Glutamatergic neuron (in vitro differentiated cells): ENCODE measurements around the gene MAML2. TPM values are rescaled to one million over a fixed set of nuclear protein-coding genes. Genes with fewer than 3 reads are reported as not detected.

ENCODE experiments used
- DNase-seq: peaks from one replicate; pipeline ENCODE4 v3.0.0; 2022
- H3K27ac Mint-ChIP-seq: one replicate; pipeline ENCODE4 v1.8.0; 2020; ENCODE audit warnings: mild to moderate bottlenecking, mixed read lengths, inconsistent platforms; ENCODE audit not compliant: unreplicated experiment
- H3K27me3 Mint-ChIP-seq: one replicate; pipeline ENCODE4 v1.8.0; 2020; ENCODE audit warnings: mild to moderate bottlenecking, moderate library complexity, mixed read lengths, inconsistent platforms; ENCODE audit not compliant: unreplicated experiment
- H3K36me3 Mint-ChIP-seq: one replicate; pipeline ENCODE4 v1.8.0; 2020; ENCODE audit warnings: mild to moderate bottlenecking, mixed read lengths, inconsistent platforms; ENCODE audit not compliant: unreplicated experiment
- H3K4me1 Mint-ChIP-seq: one replicate; pipeline ENCODE4 v1.8.0; 2020; ENCODE audit warnings: mild to moderate bottlenecking, low read depth, mixed read lengths, inconsistent platforms; ENCODE audit not compliant: unreplicated experiment
- H3K4me3 Mint-ChIP-seq: one replicate; pipeline ENCODE4 v1.8.0; 2020; ENCODE audit warnings: mild to moderate bottlenecking, mixed read lengths, inconsistent platforms; ENCODE audit not compliant: unreplicated experiment
- H3K9me3 Mint-ChIP-seq: one replicate; pipeline ENCODE4 v1.8.0; 2020; ENCODE audit warnings: mild to moderate bottlenecking, moderate library complexity, mixed read lengths, inconsistent platforms; ENCODE audit not compliant: unreplicated experiment
- CTCF ChIP-seq: fragments of 200-600 bp; sonication (generic); IDR thresholded peaks from one replicate; pipeline ENCODE4 v1.5.0; 2021; ENCODE audit not compliant: partially characterized antibody, unreplicated experiment
- total RNA-seq: library from RNA; stranded (reverse); fragmentation: NEBNext Ultra II Directional; extraction: Animal tissue kit (Norgen Biotek cat#: 25700); gene quantifications from one replicate; pipeline ENCODE4 v1.2.1, GENCODE V29; 2021; ENCODE audit not compliant: unreplicated experiment

MAML2 gene
- total RNA-seq, 1 donor from 2014 or later: 2.1 TPM

- H3K36me3 Mint-ChIP-seq: no peaks in the 10 kb centered on the region
- H3K27ac Mint-ChIP-seq: no peak overlapping the region
- H3K9me3 Mint-ChIP-seq: no peaks in the 10 kb centered on the region
- no peak for TF ChIP-seq CTCF
- no peak for DNase-seq
- H3K4me3 Mint-ChIP-seq: no peak overlapping the region
- H3K27me3 Mint-ChIP-seq: peaks cover 2% of the 10 kb centered on the region
- peaks cover 3% of the 10 kb centered on the region for H3K4me1 Mint-ChIP-seq
These were observed 323.7 kb downstream of the MAML2 start for GRCh38 chr11:96019281-96019680.

DNA sequence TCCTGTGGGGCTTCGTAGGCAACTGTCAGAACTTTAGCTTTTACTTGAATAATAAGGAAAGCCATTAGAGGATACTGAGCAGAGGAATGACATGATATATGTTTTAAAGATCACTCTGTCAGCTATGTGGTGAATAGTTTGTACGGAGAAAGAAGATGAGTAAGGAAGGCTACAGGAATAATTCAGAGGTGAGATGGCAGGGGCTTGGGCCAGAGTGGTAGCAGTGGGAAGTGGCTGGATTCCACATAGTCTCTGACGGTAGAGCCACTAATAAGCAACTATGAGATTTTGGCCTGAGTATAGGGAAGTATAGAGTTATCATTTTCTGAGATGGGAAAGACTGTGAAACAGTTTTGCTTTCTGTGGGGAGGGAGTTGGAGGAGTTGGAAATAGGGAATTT, 325.1 kb downstream of the MAML2 start:
- H3K36me3 Mint-ChIP-seq: no peaks in the 10 kb centered on the region
- no peaks in the 10 kb centered on the region for H3K9me3 Mint-ChIP-seq
- no peak overlapping the region for H3K27ac Mint-ChIP-seq
- H3K4me1 Mint-ChIP-seq: peaks cover 3% of the 10 kb centered on the region
- no peak overlapping the region for H3K4me3 Mint-ChIP-seq
- no peak for TF ChIP-seq CTCF
- DNase-seq: no peak
- H3K27me3 Mint-ChIP-seq: peaks cover 2% of the 10 kb centered on the region

DNA sequence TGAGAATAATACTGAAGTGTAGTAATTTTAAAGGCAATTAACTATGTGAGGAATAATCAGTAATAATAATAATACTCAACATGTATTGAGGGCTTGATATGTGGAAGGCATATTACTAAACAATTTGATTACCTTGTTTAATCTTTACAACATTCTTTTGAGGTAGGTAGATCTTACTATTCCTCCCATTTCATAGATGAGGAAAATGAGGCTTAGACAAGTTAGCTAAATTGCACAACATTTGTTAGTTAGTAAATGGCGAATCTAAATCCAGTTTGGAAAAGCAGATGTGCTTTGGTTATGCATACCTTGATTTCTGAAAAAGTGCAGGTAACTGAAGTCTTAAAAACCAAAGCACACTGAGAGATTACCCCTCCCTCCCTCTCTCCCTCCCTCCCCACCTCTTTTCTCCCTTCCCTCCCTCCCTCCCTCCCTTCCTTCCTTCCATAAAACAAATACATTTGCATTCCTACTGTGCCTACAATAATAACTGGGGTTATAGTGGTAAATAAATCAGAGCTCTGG, 326.0 kb downstream of the MAML2 start:
- DNase-seq: no peak
- Mint-ChIP-seq H3K27ac (no peak overlapping the region), H3K4me3 (no peak overlapping the region), H3K27me3 (peaks cover 2% of the 10 kb centered on the region), H3K4me1 (no peaks in the 10 kb centered on the region), H3K9me3 (no peaks in the 10 kb centered on the region), H3K36me3 (no peaks in the 10 kb centered on the region)
- no peak for TF ChIP-seq CTCF

DNA sequence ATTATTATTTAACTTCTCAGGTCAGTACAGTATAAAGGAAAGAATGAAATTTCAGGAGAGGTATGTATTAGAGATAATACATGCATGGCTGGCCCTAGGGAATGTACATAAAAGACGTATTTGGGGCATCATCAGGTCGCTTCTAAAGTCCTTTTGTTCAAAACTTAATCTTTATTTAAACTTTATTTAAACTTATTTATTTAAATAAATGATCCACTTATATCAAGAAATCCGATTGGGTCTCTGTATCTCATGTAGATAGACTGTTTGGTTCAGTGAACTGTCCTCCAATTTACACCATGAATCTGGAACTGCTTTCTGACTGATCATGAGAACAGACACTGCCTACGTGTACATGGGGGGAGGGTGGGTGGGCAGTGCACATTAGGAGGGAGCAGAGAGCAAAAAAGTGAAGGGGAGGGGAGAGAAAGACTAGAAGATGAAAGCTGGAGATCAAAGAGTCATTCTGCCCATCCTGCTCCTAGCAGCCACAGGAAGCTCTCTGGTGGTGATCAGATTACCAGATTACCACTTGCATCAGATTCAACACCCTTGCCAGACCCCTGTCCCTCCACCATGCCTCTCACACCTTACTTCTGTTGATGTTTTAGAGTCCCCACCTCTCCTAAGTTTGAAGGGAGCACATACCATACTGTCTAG, 327.0 kb downstream of the MAML2 start:
- no peaks in the 10 kb centered on the region for H3K4me1 Mint-ChIP-seq
- no peaks in the 10 kb centered on the region for H3K9me3 Mint-ChIP-seq
- no peaks in the 10 kb centered on the region for H3K36me3 Mint-ChIP-seq
- peaks cover 2% of the 10 kb centered on the region for H3K27me3 Mint-ChIP-seq
- DNase-seq: no peak
- TF ChIP-seq CTCF: no peak
- H3K4me3 Mint-ChIP-seq: no peak overlapping the region
- no peak overlapping the region for H3K27ac Mint-ChIP-seq

DNA sequence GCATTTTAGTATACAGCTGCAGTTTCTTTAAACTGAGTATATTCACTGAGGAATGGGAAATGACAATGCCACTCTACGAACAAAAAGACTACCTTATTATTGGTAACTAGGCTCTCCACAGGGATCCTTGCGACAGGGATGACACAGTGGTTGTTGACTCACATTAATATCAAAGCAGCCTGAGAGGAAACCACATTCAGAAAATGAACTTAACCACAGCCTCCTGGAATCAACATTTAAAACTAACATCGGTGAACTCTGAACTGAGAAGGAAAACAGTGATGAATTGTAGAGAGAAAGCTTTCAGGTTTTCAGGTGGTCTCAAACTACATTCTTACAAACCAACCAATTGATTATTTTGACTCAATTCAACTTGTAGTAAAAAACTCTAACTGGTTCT, 328.8 kb downstream of the MAML2 start:
- Mint-ChIP-seq H3K27me3 (no peaks in the 10 kb centered on the region), H3K36me3 (no peaks in the 10 kb centered on the region), H3K4me1 (no peaks in the 10 kb centered on the region), H3K27ac (no peak overlapping the region), H3K9me3 (no peaks in the 10 kb centered on the region), H3K4me3 (no peak overlapping the region)
- DNase-seq: no peak
- TF ChIP-seq CTCF: no peak
